Ovary (tissue), 9 donors: ENCODE data around the gene SYT14. TPM values are rescaled to one million over a fixed set of nuclear protein-coding genes. Genes with fewer than 3 reads are reported as not detected.

ENCODE experiments used
- DNase-seq, 5 donors: peaks; one replicate each; pipeline ENCODE4 v3.0.0-alpha.2; 2019 to 2020
- H3K27ac ChIP-seq, 2 donors: fragments of 200-600 bp; one replicate each; pipeline versions ENCODE4 v1.5.1 to v1.8.0; 2019 to 2022
- H3K27me3 ChIP-seq: fragments of 200-600 bp; one replicate; pipeline ENCODE4 v1.8.0; 2022
- H3K36me3 ChIP-seq: fragments of 200-600 bp; sonication (generic); one replicate; pipeline ENCODE4 v1.5.1; 2019
- H3K4me1 ChIP-seq: one replicate; pipeline ENCODE4 v1.8.1; 2013; ENCODE audit warnings: mild to moderate bottlenecking, moderate library complexity; ENCODE audit not compliant: insufficient read depth
- H3K4me3 ChIP-seq: fragments of 200-600 bp; sonication (generic); one replicate; pipeline ENCODE4 v1.5.1; 2017
- H3K9me3 ChIP-seq, 2 donors: fragments of 200-600 bp in 1 of 2; sonication (generic) in 1 of 2; one replicate each; pipeline versions ENCODE4 v1.5.1 to v1.8.1; 2013 to 2019; ENCODE audit warnings: mild to moderate bottlenecking in 1 of 2, moderate library complexity in 1 of 2
- EP300 ChIP-seq: sonication (generic); formaldehyde crosslinking; IDR thresholded peaks from one replicate; pipeline ENCODE4 v1.6.1; 2017; ENCODE audit warnings: antibody characterized with exemption
- POLR2A ChIP-seq: fragments of 450-650 bp; IDR thresholded peaks from one replicate; pipeline ENCODE4 v1.6.1; 2017; ENCODE audit warnings: antibody characterized with exemption, mild to moderate bottlenecking, moderate library complexity
- WGBS, 3 donors: extraction: QIAGEN DNeasy Blood & Tissue Kit in 1 of 3; methylation state at CpG; one replicate each; pipeline versions ENCODE4 v1.1.5 to v1.1.7; 2013 to 2017; 5-methylcytosine and 5-hydroxymethylcytosine counted together
- intact Hi-C, 4 donors: fragments of 100-400 bp; cut with DNase I; formaldehyde crosslinking; loops; one replicate each; pipeline versions ENCODE4 v1.11.0 to v1.15.1; 2022 to 2023
- polyA plus RNA-seq, 2 donors: library from polyadenylated mRNA; stranded (reverse); fragments of 200-250 nt in 1 of 2; fragments of 350-450 nt in 1 of 2; fragmentation: Illumina TruSeq in 1 of 2; extraction: RNeasy Lipid Tissue Mini Kit (QIAGEN cat#74804) in 1 of 2; gene quantifications; one replicate each; pipeline ENCODE4 v1.2.3, GENCODE V29; 2013 to 2014
- total RNA-seq, 7 donors: library from RNA; depleted of rRNA in 2 of 7; stranded (reverse); fragments of >200 nt in 2 of 7; fragmentation: NEBNext Ultra II Directional in 3 of 7; extraction: Animal tissue kit (Norgen Biotek cat#: 25700) in 3 of 7; gene quantifications; one replicate each; pipeline versions ENCODE4 v1.1.0 to v1.2.4, GENCODE V29; 2016 to 2023
- TF ChIP-seq, protein P1 (sequence below), 3 donors: fragments of 450-650 bp in 2 of 3; fragments of 200-600 bp in 1 of 3; IDR thresholded peaks; one replicate each; pipeline versions ENCODE4 v1.5.1 to v1.8.0; 2016 to 2022; ENCODE audit warnings: antibody characterized with exemption in 3 of 3, mild to moderate bottlenecking in 1 of 3
- donor health status: DM: no; HTN: no; CAD: no; lungs with moderate emphysema.
- donor health status: DM: no; HTN: no; CAD: no.
- donor health status: Bipolar disorder and iron deficiency.
- donor health status: DM: yes; HTN: yes; CAD: no.
- donor health status: DM: no; HTN: no; CAD: no.
- donor health status: DM: yes; HTN: yes; CAD: no.

The SYT14 gene
- total and polyA plus RNA-seq, 9 donors: under 0.01 to 0.45 (median 0.15) TPM; not detected in 3

- H3K4me3 ChIP-seq: no peak overlapping the region
- H3K4me1 ChIP-seq: no peaks in the 10 kb centered on the region
- intact Hi-C loops: no loop called here
- no peaks in the 10 kb centered on the region for H3K36me3 ChIP-seq
- no peak for DNase-seq
- TF ChIP-seq, protein P1, sequence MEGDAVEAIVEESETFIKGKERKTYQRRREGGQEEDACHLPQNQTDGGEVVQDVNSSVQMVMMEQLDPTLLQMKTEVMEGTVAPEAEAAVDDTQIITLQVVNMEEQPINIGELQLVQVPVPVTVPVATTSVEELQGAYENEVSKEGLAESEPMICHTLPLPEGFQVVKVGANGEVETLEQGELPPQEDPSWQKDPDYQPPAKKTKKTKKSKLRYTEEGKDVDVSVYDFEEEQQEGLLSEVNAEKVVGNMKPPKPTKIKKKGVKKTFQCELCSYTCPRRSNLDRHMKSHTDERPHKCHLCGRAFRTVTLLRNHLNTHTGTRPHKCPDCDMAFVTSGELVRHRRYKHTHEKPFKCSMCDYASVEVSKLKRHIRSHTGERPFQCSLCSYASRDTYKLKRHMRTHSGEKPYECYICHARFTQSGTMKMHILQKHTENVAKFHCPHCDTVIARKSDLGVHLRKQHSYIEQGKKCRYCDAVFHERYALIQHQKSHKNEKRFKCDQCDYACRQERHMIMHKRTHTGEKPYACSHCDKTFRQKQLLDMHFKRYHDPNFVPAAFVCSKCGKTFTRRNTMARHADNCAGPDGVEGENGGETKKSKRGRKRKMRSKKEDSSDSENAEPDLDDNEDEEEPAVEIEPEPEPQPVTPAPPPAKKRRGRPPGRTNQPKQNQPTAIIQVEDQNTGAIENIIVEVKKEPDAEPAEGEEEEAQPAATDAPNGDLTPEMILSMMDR (IDR thresholded peaks at IDR 0.05): no peak
- no peak for TF ChIP-seq EP300
- TF ChIP-seq POLR2A: no peak
- H3K27me3 ChIP-seq: no peaks in the 10 kb centered on the region
- no peaks in the 10 kb centered on the region for H3K9me3 ChIP-seq
- H3K27ac ChIP-seq: no peak overlapping the region
These were observed 143.5 kb downstream of the SYT14 start for GRCh38 chr1:210081494-210081893.

DNA sequence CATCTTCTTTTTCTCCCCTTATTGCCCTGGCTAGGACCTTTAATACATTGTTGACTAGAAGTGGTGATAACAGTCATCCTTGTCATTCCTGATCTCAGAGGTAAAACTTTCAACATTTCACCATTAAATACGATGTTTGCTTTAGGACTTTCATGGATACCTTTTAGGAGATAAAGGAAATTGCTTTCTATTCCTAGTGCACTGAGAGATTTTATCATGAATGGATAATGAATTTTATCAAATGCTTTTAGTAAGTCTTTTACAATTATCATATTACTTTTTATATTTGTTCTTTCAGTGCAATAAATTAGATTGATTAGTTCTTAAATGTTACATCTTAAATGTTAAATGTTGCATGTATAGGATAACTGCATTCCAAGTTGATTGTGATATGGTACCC, 147.3 kb downstream of the SYT14 start:
- H3K36me3 ChIP-seq: no peaks in the 10 kb centered on the region
- DNase-seq: no peak
- H3K9me3 ChIP-seq: no peaks in the 10 kb centered on the region
- H3K27me3 ChIP-seq: no peaks in the 10 kb centered on the region
- intact Hi-C loops: no loop called here
- no peak overlapping the region for H3K27ac ChIP-seq
- WGBS, 3 donors: 45 to 73% (median 53%) methylated on average over 1 of the region's 1 CpG
- H3K4me1 ChIP-seq: no peaks in the 10 kb centered on the region
- H3K4me3 ChIP-seq: no peak overlapping the region
- TF ChIP-seq EP300 (no peak), POLR2A (no peak)
- TF ChIP-seq, protein P1 (IDR thresholded peaks at IDR 0.05): no peak

GRCh38 chr1:210087058-210087457, 149.0 kb downstream of the SYT14 start:
- 76 to 90% (median 79%) methylated on average over 6 of the region's 6 CpGs for WGBS, 3 donors
- H3K4me1 ChIP-seq: no peaks in the 10 kb centered on the region
- no peaks in the 10 kb centered on the region for H3K9me3 ChIP-seq
- H3K27me3 ChIP-seq: no peaks in the 10 kb centered on the region
- TF ChIP-seq, protein P1 (IDR thresholded peaks at IDR 0.05): no peak
- no peak for TF ChIP-seq EP300
- TF ChIP-seq POLR2A: no peak
- no peak for DNase-seq
- intact Hi-C loops: no loop called here
- no peak overlapping the region for H3K27ac ChIP-seq
- no peak overlapping the region for H3K4me3 ChIP-seq
- H3K36me3 ChIP-seq: no peaks in the 10 kb centered on the region

DNA sequence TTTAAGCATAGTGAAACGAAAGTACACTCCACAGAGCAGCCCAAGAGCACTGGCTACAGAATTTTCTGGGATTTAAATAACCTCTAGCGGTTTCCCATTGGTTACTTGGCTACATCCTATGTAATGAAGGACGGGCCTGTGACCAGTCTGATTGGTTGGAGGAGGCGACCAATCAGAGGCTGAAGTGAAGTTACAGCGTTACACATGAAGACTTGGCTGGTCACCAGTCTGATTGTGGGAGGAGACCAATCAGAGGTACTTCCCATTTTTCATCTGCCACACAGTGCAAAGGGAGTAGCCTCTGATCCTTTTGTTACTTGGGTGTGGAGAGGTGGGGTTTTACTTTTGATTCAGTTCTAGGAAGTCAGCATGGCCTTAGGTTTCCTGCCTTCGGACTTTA, 151.8 kb downstream of the SYT14 start:
- TF ChIP-seq POLR2A (no peak), EP300 (no peak)
- TF ChIP-seq, protein P1 (IDR thresholded peaks at IDR 0.05): no peak
- WGBS, 3 donors: 79 to 82% (median 80%) methylated on average over 6 of the region's 6 CpGs
- no peaks in the 10 kb centered on the region for H3K9me3 ChIP-seq
- H3K4me1 ChIP-seq: no peaks in the 10 kb centered on the region
- intact Hi-C loops: no loop called here
- H3K36me3 ChIP-seq: no peaks in the 10 kb centered on the region
- no peak overlapping the region for H3K4me3 ChIP-seq
- DNase-seq: no peak
- no peaks in the 10 kb centered on the region for H3K27me3 ChIP-seq
- H3K27ac ChIP-seq: no peak overlapping the region

DNA sequence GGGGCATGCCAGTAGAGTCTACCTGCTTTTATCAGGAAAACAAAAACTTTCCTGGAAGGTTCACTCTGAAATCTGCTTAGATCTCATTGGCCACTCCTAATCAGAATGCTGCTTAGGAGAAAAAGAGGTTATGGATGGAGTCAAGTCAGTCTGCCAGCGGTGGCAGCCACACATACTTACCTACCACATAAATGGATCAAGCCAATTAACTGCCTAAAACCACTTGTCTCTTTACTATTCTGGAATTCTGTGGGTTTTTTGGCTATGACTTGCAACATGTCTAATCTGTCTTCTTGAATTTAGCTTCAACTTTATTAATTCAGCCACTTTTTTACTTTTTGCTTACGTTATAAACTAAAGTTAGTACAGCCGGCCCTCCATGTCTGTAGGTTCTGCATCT, 154.3 kb downstream of the SYT14 start:
- intact Hi-C loops: no loop called here
- Histone ChIP-seq H3K4me1 (no peaks in the 10 kb centered on the region), H3K27ac (no peak overlapping the region), H3K9me3 (no peaks in the 10 kb centered on the region), H3K36me3 (no peaks in the 10 kb centered on the region), H3K27me3 (no peaks in the 10 kb centered on the region), H3K4me3 (no peak overlapping the region)
- 87 to 91% (median 88%) methylated on average over 3 of the region's 3 CpGs for WGBS, 3 donors
- no peak for DNase-seq
- TF ChIP-seq POLR2A: no peak
- TF ChIP-seq, protein P1 (IDR thresholded peaks at IDR 0.05): no peak
- no peak for TF ChIP-seq EP300
